ENCODE measurements around the gene MPO.

MPO gene

GRCh38 chr17:58279736-58280479 is 827 bp downstream of the MPO start:
- H3K4me3 ChIP-seq (ENCODE audit: low read depth, low read length): no peak overlapping the region

DNA sequence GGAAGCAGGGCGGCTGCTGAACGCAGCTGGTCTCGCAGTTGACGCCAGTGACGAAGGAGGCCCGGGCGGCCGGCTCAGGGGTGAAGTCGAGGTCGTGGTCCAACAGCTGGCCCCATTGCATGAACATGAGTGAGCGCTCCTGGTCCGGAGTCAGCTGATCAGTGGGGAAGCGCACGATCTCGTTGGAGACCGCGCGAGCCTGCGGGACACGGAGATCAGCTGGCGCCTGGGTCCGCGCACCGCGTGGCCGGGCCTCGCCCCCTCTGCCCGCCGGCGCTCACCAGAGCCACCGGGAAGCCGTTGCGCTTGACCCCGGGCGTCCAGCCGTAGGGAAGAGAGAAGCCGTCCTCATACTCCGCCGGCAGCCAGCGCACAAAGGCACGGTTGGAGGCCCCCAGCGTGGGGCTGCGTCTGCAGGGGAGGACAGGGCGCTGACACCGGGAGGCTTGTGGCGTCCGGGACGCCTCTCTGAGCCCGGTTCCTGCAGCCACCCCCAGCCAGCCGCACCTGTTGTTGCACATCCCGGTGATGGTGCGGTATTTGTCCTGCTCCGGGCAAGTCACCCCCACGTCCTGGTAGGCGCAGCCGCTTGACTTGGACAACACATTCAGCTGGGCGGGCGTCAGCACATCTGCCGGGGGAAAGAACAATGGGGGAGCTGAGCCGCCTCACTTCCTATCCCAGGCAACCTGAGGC is 1.6 kb downstream of the MPO start:
- H3K4me3 ChIP-seq (ENCODE audit: low read depth, low read length): no peak overlapping the region

DNA sequence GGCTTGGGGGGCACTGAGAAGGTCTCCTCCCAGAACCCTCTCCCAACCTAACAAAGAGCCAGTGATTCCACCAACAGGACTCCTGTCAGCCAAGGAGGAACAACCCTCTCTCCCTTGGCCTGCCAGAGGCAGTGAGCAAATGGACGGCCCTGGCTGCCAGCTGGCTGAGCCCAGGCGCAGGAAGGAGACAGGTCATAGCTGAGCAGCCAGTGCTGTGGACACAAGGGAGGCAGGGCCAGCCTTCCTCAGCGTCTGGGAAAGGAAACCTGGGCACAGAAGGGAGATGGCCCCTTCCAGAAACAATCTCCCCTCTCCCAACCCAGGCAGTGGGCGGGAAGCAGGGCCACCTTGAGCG is 2.1 kb downstream of the MPO start:
- H3K4me3 ChIP-seq (ENCODE audit: low read depth, low read length): no peak overlapping the region

GRCh38 chr17:58277802-58278595 is 2.7 kb downstream of the MPO start:
- no peak overlapping the region for H3K4me3 ChIP-seq (ENCODE audit: low read depth, low read length)

- H3K4me3 ChIP-seq (ENCODE audit: low read depth, low read length): no peak overlapping the region
Measured at GRCh38 chr17:58277107-58277801, 3.5 kb downstream of the MPO start.

- H3K4me3 ChIP-seq (ENCODE audit: low read depth, low read length): no peak overlapping the region
Measured at GRCh38 chr17:58276423-58276822, 4.3 kb downstream of the MPO start.

GRCh38 chr17:58275417-58275816 is 5.3 kb downstream of the MPO start:
- H3K4me3 ChIP-seq (ENCODE audit: low read depth, low read length): no peak overlapping the region

DNA sequence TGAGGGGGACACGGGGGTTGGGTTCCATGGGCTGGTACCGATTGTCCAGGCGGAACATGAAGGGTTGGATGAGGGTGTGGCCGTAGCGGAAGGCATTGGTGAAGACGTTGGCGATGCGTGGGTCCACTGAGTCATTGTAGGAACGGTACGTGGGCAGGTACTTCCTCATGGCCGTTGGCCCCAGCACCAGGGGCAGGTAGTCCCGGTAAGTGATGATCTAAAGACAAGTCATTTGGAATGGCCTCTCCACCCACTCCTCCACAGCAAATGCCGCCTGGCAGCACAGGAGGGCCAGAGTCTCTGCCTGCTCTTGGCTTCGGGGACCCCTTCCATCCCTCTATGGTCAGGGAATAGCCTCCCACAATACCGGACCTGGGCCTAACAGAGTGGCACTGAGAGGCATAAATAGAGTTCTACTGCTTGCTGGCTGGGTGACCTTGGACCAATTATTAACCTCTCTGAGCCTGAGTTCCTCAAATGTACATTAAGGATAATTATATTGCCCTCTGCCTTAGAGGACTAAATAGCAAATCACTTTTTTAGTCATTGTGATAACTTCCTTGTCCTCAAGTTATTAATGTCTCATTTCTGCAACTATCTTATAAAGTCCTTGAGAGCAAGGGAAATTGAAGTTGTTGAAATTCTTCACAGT is 7.2 kb downstream of the MPO start:
- H3K4me3 ChIP-seq (ENCODE audit: low read depth, low read length): no peak overlapping the region

GRCh38 chr17:58272367-58273280 is 8.1 kb downstream of the MPO start:
- H3K4me3 ChIP-seq (ENCODE audit: low read depth, low read length): no peak overlapping the region

DNA sequence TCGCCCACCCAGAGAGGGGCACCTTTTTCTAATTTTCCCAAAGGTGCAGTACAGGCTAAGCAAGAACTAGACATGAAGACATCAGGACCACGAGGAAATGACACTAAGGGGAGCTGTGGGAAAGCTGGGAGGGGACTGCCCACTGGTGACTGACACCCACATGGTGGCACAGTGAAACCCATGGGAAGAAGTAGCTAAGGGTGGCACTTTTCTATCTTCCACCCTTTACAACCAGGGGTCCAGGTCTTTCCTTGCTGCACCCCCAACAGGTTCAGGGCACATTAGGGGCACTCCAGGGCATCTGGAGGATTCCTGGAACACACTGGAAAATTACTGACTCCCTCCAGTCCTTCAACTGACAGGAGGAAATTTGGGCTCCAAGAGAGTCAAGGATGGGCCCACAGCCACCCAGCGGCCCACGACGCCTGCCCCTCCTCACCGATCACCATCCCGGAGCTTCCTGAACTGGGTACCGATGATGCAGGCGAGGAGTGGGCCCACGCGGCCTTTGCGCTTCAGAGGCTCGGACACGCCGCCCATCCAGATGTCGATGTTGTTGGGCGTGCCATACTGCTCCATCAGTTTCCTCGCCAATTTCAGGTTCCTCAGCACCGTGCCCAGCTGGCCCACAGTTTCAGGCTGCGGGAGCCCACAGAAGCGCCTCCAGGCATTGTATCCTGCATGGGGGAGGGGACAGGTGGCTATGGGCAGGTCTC is 9.4 kb downstream of the MPO start:
- no peak overlapping the region for H3K4me3 ChIP-seq (ENCODE audit: low read depth, low read length)

GRCh38 chr17:58270476-58271215 is 10.1 kb downstream of the MPO start:
- H3K4me3 ChIP-seq (ENCODE audit: low read depth, low read length): no peak overlapping the region

DNA sequence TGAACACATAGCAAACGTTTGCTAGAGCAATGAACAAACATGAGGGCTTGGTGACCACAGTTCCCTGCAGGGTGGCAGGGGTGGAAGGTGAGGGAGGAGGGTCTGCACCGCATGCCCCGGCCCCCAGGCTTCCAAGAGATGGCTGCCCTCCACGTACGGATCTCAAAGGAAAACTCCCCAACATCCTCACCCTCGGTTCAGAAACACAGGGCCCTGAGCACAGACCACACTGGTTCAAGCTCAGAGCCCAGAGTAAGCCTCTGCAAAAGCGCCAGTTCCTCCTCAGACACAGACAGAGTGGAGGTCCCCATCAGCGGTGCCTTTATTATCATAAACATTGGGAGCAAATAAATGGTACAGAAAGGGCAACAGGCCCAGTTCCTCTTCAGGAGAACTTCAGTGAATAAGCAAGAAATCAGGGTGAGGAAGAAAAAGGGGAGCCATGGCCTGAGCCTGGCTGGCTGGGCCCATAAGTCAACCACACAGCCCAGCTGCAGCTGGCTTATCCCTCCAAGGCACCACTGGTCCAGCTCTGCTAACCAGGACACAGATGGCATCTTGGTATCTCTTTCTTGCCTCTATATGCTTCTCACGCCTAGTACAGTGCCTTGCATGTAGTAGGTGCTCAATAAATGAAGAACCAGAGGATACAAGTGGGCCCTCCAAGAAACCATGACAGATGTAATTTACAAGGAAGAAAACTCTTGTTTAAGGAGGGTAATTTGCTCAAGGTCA is 11.0 kb downstream of the MPO start:
- H3K4me3 ChIP-seq (ENCODE audit: low read depth, low read length): no peak overlapping the region

DNA sequence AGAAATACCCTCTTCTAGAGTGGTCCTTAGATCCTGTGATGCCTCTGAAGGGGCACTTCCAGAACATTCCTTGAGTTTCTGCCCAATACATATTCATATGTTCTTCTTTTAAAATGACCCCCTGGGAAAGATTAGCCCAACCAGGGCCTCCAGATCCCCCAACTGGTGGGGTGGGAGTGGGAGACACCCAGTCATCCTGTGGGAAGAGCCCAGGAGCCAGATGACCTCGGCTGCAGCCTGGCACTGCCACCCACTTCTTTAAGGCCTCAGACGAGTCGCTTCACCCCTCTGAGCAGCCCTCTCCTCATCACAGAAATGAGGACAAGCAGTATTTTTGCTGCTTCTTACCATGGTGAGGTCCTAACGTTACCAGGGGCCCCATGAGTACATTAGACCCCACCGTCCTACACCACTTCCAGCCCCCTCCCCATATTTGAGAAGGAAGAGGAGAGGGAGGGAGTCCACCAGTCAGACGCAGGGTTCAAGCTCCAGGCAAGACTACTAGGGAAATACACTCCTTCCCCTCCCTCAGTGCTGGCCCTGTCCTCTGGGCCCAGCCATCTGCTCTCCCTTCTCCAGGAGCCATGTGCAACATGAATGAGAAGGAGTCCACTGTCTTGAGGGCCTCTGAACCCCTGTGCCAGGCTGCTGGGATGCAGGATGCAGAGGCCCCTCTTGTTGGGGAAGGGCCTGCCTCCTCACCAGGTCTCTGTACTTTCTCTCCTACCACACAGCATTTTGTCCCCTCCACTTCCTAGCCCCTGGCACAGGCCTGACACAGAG is 11.8 kb downstream of the MPO start:
- no peak overlapping the region for H3K4me3 ChIP-seq (ENCODE audit: low read depth, low read length)

DNA sequence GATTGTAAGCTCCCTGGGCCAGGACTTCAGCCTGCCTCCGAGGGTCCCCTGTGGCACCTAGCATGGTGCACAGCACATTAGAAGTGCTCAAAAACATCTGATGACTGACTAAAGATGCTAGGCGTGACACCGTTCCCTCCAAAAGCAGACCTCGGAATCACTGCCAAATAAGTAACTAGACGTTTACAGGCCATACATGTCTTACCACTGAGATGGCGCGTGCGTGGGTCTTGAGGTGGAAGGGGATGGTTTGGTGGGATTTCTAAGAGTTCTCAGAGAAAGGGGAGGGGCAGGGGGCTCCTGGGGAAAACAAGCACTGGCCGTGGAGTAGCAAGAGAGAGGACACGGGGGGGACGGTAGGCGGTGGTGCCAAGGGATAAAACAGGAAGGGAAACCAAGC is 12.4 kb downstream of the MPO start:
- H3K4me3 ChIP-seq (ENCODE audit: low read depth, low read length): no peak overlapping the region

GRCh38 chr17:58267347-58268324 is 13.1 kb downstream of the MPO start:
- no peak overlapping the region for H3K4me3 ChIP-seq (ENCODE audit: low read depth, low read length)
